ENCODE data around the gene CRACDL. TPM values are rescaled to one million over a fixed set of nuclear protein-coding genes. Genes with fewer than 3 reads are reported as not detected.

Gene CRACDL
- total and polyA plus RNA-seq, 2 of the 13 experiments (the other 11 are each of a cell fraction or from before 2014, with no cell fraction given), result 0.15 to 0.26 TPM

DNA sequence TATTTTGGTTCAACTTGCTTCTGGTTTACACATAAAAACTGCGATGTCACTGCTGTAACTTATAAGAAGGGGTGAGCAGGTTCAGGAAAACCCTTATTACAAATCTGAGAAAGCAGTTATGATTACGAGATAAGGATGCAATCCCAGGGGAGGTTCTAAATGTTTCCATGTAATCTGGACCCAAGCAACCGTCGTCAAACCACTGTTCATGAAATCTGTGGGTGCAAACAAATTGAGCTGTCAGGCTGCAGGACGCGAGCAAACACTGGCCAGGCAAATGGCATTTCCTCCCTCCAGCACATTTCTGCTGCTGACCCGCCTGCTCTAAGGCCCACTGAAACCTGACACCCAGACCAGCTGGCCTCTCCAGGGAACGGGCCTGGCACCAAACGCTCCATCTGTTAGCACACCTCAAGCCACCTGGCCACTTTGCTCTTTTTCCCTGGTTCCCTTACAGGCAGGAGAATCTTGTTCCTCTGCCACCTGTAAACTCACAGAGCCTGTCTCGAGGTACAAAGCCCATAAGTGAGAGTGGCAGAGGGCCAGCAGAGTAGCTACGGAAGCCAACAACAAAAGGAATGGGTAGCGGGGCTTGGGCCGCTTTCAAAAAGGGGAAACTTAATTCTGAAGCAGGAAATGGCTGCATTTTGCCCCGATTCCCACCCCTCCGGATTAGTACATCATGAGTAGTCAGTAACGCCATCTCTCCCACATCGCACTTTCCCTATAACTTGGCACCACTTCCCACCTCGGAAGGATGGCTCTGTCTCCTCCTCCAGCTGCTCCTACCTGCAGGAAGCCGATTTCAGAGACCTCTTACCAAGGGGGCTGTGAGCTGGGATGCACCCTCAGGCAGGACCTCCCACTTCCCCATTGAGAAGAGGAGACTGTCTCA lies 26.5 kb downstream of the CRACDL start (continued):
- TF ChIP-seq, protein P1, sequence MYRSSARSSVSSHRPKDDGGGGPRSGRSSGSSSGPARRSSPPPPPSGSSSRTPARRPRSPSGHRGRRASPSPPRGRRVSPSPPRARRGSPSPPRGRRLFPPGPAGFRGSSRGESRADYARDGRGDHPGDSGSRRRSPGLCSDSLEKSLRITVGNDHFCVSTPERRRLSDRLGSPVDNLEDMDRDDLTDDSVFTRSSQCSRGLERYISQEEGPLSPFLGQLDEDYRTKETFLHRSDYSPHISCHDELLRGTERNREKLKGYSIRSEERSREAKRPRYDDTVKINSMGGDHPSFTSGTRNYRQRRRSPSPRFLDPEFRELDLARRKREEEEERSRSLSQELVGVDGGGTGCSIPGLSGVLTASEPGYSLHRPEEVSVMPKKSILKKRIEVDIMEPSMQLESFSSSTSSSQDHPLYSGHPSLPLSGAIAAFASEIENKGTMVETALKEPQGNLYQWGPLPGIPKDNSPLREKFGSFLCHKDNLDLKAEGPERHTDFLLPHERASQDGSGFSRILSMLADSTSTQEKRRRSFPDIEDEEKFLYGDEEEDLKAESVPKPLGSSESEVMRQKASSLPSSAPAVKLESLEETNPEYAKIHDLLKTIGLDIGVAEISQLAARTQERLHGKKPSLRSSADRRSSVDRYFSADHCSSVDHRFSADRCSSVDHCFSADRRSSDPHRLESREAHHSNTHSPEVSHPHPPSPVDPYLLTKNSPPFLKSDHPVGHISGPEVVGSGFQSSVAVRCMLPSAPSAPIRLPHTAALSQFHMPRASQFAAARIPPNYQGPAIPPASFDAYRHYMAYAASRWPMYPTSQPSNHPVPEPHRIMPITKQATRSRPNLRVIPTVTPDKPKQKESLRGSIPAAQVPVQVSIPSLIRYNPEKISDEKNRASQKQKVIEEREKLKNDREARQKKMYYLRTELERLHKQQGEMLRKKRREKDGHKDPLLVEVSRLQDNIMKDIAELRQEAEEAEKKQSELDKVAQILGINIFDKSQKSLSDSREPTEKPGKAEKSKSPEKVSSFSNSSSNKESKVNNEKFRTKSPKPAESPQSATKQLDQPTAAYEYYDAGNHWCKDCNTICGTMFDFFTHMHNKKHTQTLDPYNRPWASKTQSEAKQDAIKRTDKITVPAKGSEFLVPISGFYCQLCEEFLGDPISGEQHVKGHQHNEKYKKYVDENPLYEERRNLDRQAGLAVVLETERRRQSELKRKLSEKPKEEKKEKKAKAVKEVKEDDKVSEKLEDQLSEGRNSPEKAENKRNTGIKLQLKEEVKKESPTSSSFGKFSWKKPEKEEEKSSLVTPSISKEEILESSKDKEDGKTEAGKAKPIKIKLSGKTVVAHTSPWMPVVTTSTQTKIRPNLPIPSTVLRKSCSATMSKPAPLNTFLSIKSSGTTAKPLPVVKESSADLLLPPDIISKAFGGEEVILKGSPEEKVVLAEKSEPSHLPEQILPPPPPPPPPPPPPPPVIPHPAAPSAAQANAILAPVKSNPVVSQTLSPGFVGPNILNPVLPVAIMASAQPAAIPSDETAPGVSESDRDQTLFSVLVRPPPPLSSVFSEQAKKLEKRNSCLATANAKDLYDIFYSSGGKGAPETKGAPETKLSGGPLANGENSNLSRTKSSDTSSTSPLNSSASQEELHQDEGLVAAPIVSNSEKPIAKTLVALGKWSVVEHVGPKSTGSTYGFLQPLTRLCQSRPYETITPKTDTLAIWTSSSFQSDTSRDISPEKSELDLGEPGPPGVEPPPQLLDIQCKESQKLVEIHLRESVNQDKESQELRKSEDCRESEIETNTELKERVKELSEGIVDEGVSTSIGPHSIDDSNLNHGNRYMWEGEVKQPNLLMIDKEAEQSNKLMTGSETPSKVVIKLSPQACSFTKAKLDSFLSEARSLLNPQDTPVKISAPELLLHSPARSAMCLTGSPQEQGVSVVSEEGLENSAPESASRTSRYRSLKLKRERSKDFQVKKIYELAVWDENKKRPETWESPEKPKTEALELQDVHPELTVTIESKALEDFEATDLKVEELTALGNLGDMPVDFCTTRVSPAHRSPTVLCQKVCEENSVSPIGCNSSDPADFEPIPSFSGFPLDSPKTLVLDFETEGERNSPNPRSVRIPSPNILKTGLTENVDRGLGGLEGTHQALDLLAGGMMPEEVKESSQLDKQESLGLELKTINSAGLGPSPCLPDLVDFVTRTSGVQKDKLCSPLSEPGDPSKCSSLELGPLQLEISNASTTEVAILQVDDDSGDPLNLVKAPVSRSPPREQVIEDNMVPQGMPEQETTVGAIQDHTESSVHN (CRISPR knock-in tag; IDR thresholded peaks at IDR 0.05), result no peak
- TF ChIP-seq ZGPAT (CRISPR knock-in tag; IDR thresholded peaks at IDR 0.05), result peak; percentile 60; the same call in 1 of the 2 replicates
- 0 out of 2 replicates have a peak, but pooled peaks have one; percentile 18 for TF ChIP-seq SIN3A (IDR thresholded peaks at IDR 0.05; ENCODE audit: borderline replicate concordance, low read depth, low read length)
- TF ChIP-seq ELF3 (CRISPR knock-in tag; IDR thresholded peaks at IDR 0.05), result peak; percentile 62; the same call in 1 of the 2 replicates
- TF ChIP-seq ZZZ3 (CRISPR knock-in tag; IDR thresholded peaks at IDR 0.05; ENCODE audit: borderline replicate concordance), result 0 out of 2 replicates have a peak, but pooled peaks have one; percentile 67
- 0 out of 2 replicates have a peak, but pooled peaks have one; percentile 22 for TF ChIP-seq AKAP8 (CRISPR knock-in tag; IDR thresholded peaks at IDR 0.05)
- no peak for TF ChIP-seq HOXA9 (CRISPR knock-in tag; IDR thresholded peaks at IDR 0.05; ENCODE audit: borderline replicate concordance)
- no peak for TF ChIP-seq ATF6 (CRISPR knock-in tag; conservative IDR thresholded peaks at IDR 0.05)
- peak; percentile 78 for TF ChIP-seq ZEB1 (IDR thresholded peaks at IDR 0.05; ENCODE audit: insufficient replicate concordance, low read depth)
- peak; percentile 58 for TF ChIP-seq HNF4A (CRISPR knock-in tag; IDR thresholded peaks at IDR 0.05)
- TF ChIP-seq ZNF234 (CRISPR knock-in tag; conservative IDR thresholded peaks at IDR 0.05), result no peak
- no peak for TF ChIP-seq FOXA1 (IDR thresholded peaks at IDR 0.05)
- peak; percentile 53; the same call in 1 of the 2 replicates for TF ChIP-seq FOXA1 (CRISPR knock-in tag; IDR thresholded peaks at IDR 0.05)
- no peak for TF ChIP-seq HHEX (CRISPR knock-in tag; IDR thresholded peaks at IDR 0.05)
- peak; percentile 87 for TF ChIP-seq ZFX (CRISPR knock-in tag; IDR thresholded peaks at IDR 0.05; ENCODE audit: low read depth)
- TF ChIP-seq IRX3 (CRISPR knock-in tag; IDR thresholded peaks at IDR 0.05; ENCODE audit: borderline replicate concordance, low read depth), result no peak
